ENCODE results near the gene CELSR3. TPM values are rescaled to one million over a fixed set of nuclear protein-coding genes. Genes with fewer than 3 reads are reported as not detected.

Gene CELSR3
- total and polyA plus RNA-seq, 7 donors: under 0.01 to 2.5 (median 0.36) TPM

- TF ChIP-seq POLR2AphosphoS5 (IDR thresholded peaks at IDR 0.05): no peak
- TF ChIP-seq, protein P1, sequence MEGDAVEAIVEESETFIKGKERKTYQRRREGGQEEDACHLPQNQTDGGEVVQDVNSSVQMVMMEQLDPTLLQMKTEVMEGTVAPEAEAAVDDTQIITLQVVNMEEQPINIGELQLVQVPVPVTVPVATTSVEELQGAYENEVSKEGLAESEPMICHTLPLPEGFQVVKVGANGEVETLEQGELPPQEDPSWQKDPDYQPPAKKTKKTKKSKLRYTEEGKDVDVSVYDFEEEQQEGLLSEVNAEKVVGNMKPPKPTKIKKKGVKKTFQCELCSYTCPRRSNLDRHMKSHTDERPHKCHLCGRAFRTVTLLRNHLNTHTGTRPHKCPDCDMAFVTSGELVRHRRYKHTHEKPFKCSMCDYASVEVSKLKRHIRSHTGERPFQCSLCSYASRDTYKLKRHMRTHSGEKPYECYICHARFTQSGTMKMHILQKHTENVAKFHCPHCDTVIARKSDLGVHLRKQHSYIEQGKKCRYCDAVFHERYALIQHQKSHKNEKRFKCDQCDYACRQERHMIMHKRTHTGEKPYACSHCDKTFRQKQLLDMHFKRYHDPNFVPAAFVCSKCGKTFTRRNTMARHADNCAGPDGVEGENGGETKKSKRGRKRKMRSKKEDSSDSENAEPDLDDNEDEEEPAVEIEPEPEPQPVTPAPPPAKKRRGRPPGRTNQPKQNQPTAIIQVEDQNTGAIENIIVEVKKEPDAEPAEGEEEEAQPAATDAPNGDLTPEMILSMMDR (IDR thresholded peaks at IDR 0.05): no peak
- TF ChIP-seq EP300 (IDR thresholded peaks at IDR 0.05): no peak
- no peak for TF ChIP-seq POLR2A (IDR thresholded peaks at IDR 0.05)
- Histone ChIP-seq H3K36me3 (no peaks in the 10 kb centered on the region), H3K27ac (no peak overlapping the region), H3K9me3 (no peaks in the 10 kb centered on the region), H3K27me3 (peaks cover 0 to 19% (median 0%) of the 10 kb centered on the region in 3 donors), H3K4me3 (no peak overlapping the region), H3K4me1 (peaks cover 0 to 17% (median 16%) of the 10 kb centered on the region in 4 donors)
- intact Hi-C loops (cut with DNase I): no loop called here
- 93 to 95% methylated on average over 12 of the region's 12 CpGs for WGBS, 2 donors
- no peak for DNase-seq
Observed at GRCh38 chr3:48655063-48655462, 7.6 kb downstream of the CELSR3 start.

DNA sequence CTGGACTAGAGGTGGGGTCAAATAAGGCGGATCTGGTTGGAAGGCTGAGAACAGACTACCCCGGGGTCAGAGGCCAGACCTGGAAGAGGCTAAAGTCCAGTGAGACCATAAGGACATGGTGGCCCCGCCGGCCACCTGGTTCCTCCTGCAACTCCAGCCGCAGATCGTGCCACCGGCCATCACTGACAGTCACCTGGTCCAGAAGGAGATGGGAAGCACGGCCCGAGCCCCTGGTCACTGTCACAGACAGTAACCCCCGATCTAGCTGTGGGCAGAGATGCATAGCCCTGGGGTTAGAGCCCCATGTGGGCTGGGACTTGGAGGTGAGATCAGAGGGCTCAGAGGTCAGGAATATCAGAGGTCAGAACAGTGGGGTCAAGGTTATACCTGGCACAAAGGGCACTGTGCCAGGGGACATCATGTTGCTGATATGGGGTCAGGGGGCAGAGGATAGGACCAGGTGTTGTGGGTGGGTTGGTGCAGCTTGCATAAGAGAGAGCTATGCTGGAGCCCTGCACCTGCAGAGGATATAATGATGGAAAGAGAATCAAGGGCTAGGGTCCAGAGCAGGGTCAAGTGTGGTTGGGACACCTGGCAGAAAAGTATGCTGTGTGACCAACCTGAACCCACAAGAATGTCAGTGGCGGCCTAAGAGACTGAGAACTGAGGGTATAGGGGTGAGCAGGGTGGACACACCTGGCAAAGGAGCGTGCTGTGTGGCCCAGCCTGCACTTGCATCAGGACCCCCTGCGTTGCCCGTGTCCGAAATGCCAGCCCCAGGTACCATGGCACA is 9.6 kb downstream of the CELSR3 start:
- intact Hi-C loops (cut with DNase I): loop anchor here (2.0 kb wide), 1 partner anchor 14 kb away; no protein-coding TSS in a partner anchor
- Histone ChIP-seq H3K9me3 (no peaks in the 10 kb centered on the region), H3K27me3 (peaks cover 0 to 6% (median 0%) of the 10 kb centered on the region in 3 donors), H3K4me3 (no peak overlapping the region), H3K4me1 (peaks cover 0 to 17% (median 16%) of the 10 kb centered on the region in 4 donors), H3K27ac (no peak overlapping the region), H3K36me3 (no peaks in the 10 kb centered on the region)
- DNase-seq: no peak
- WGBS, 2 donors: 92 to 95% methylated on average over 15 of the region's 15 CpGs
- TF ChIP-seq EP300 (IDR thresholded peaks at IDR 0.05) (no peak), POLR2A (IDR thresholded peaks at IDR 0.05) (no peak), POLR2AphosphoS5 (IDR thresholded peaks at IDR 0.05) (no peak)
- TF ChIP-seq, protein P1 (IDR thresholded peaks at IDR 0.05): no peak

DNA sequence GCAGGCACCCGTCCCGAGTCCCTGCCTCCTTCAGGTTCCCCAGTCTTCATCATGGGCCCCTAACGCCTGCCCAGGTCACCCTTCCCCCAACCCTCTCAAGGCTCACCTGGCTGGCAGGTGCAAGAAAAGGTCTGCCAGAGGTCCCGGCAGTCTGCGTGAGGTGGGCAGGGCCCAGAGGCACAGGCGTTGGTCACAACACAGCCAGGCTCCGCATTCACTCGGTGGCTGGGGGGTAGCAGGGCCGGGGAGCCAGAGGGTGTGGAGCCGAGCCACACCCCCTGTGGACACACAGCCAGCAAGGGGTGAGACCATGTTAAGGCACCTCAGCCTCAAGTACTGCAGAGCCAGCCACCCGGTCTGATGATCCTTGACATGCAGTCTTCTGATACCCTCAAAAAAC is 10.9 kb downstream of the CELSR3 start:
- Histone ChIP-seq H3K27ac (no peak overlapping the region), H3K36me3 (no peaks in the 10 kb centered on the region), H3K4me3 (no peak overlapping the region), H3K4me1 (peaks cover 0 to 15% (median 13%) of the 10 kb centered on the region in 4 donors), H3K9me3 (no peaks in the 10 kb centered on the region), H3K27me3 (peaks cover 0 to 2% (median 0%) of the 10 kb centered on the region in 3 donors)
- intact Hi-C loops (cut with DNase I): loop anchor here (2.0 kb wide), 1 partner anchor 13 kb away; no protein-coding TSS in a partner anchor
- DNase-seq: no peak
- TF ChIP-seq EP300 (IDR thresholded peaks at IDR 0.05): no peak
- no peak for TF ChIP-seq POLR2AphosphoS5 (IDR thresholded peaks at IDR 0.05)
- TF ChIP-seq, protein P1 (IDR thresholded peaks at IDR 0.05): no peak
- TF ChIP-seq POLR2A (IDR thresholded peaks at IDR 0.05): no peak
- WGBS, 2 donors: 23 to 76% methylated on average over 11 of the region's 11 CpGs

DNA sequence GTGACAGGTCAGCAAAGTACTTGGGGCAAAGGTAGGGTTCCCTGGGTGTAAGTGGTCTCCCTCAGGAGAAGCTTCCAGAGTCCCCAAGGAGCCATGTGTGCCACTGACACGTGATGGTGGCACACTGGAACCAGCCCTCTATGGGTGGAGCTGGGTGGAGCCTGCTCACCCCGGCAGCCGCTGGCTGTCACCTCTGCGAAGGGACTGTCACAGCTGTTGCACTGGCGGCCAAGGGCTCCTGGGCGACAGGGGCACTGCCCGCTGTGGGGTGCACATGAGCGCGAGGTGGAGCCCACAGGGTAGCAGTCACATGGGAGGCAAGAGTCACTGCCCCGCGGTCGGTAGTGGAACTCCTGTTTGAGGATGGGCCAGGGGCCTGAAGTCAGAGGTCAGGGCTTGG is 12.0 kb downstream of the CELSR3 start:
- Histone ChIP-seq H3K4me1 (peaks cover 0 to 4% (median 3%) of the 10 kb centered on the region in 4 donors), H3K27ac (no peak overlapping the region), H3K36me3 (no peaks in the 10 kb centered on the region), H3K4me3 (no peak overlapping the region), H3K9me3 (no peaks in the 10 kb centered on the region), H3K27me3 (no peaks in the 10 kb centered on the region)
- intact Hi-C loops (cut with DNase I): no loop called here
- TF ChIP-seq, protein P1 (IDR thresholded peaks at IDR 0.05): no peak
- no peak for TF ChIP-seq EP300 (IDR thresholded peaks at IDR 0.05)
- TF ChIP-seq POLR2AphosphoS5 (IDR thresholded peaks at IDR 0.05): no peak
- TF ChIP-seq POLR2A (IDR thresholded peaks at IDR 0.05): no peak
- 59 to 84% methylated on average over 12 of the region's 12 CpGs for WGBS, 2 donors
- DNase-seq: no peak

Measured in sigmoid colon (tissue), 7 donors.